Neuronal stem cell (in vitro differentiated cells): ENCODE data around the gene ZNF407.

Experiments
- DNase-seq: peaks from one replicate; pipeline ENCODE4 v3.0.0-alpha.2; 2013; ENCODE audit warnings: low spot score
- H2AFZ ChIP-seq: one replicate; pipeline ENCODE4 v1.6.1; 2013; ENCODE audit warnings: mild to moderate bottlenecking, low read length, inconsistent platforms
- H2AK5ac ChIP-seq: 2 replicates; pipeline ENCODE4 v1.6.1; 2013; ENCODE audit warnings: low read depth, mild to moderate bottlenecking, inconsistent platforms, low read length, moderate library complexity, mixed read lengths
- H2BK120ac ChIP-seq: 2 replicates; pipeline ENCODE4 v1.6.1; 2013; ENCODE audit warnings: low read depth, mild to moderate bottlenecking, inconsistent platforms, low read length, moderate library complexity, mixed read lengths
- H2BK12ac ChIP-seq: one replicate; pipeline ENCODE4 v1.6.1; 2013; ENCODE audit warnings: low read length, inconsistent platforms
- H2BK15ac ChIP-seq: 2 replicates; pipeline ENCODE4 v1.6.1; 2013; ENCODE audit warnings: mild to moderate bottlenecking, low read length, inconsistent platforms, mixed read lengths
- H2BK5ac ChIP-seq: one replicate; pipeline ENCODE4 v1.6.1; 2013; ENCODE audit warnings: inconsistent platforms, mild to moderate bottlenecking, low read length, moderate library complexity
- H3K14ac ChIP-seq: one replicate; pipeline ENCODE4 v1.6.1; 2013; ENCODE audit warnings: low read length, inconsistent platforms
- H3K18ac ChIP-seq: 2 replicates; pipeline ENCODE4 v1.6.1; 2013; ENCODE audit warnings: low read length, inconsistent platforms
- H3K23ac ChIP-seq: 2 replicates; pipeline ENCODE4 v1.6.1; 2013; ENCODE audit warnings: low read depth, mild to moderate bottlenecking, mixed read lengths, low read length, inconsistent platforms; ENCODE audit not compliant: poor library complexity
- H3K27ac ChIP-seq: replicated peaks from 3 replicates; pipeline ENCODE4 v1.5.1; 2013; ENCODE audit warnings: low read length, inconsistent platforms
- H3K27me3 ChIP-seq, 3 experiments: 2 replicates each; pipeline ENCODE4 v1.6.1; 2013; ENCODE audit warnings: low read length in 3 of 3, mild to moderate bottlenecking in 2 of 3, inconsistent platforms in 1 of 3, low read depth in 1 of 3, mixed read lengths in 1 of 3, moderate library complexity in 1 of 3; ENCODE audit not compliant: control insufficient read depth in 3 of 3, insufficient read depth in 3 of 3
- H3K36me3 ChIP-seq, 2 donors: replicated peaks in 1 of 2; 2 replicates each; pipeline ENCODE4 v1.6.1; 2013; ENCODE audit warnings: low read length in 2 of 2; ENCODE audit not compliant: control insufficient read depth in 2 of 2, insufficient read depth in 2 of 2
- H3K4ac ChIP-seq: 2 replicates; pipeline ENCODE4 v1.6.1; 2013; ENCODE audit warnings: inconsistent platforms, mild to moderate bottlenecking, low read length, moderate library complexity
- H3K4me1 ChIP-seq, 2 donors: 1 replicate in 1 of 2; 2 replicates in 1 of 2; pipeline ENCODE4 v1.6.1; 2013; ENCODE audit warnings: low read length in 2 of 2, low read depth in 1 of 2; ENCODE audit not compliant: control insufficient read depth in 2 of 2, insufficient read depth in 1 of 2
- H3K4me2 ChIP-seq: one replicate; pipeline ENCODE4 v1.6.1; 2013; ENCODE audit warnings: mild to moderate bottlenecking, low read length, inconsistent platforms; ENCODE audit not compliant: insufficient read depth, poor library complexity, severe bottlenecking
- H3K4me3 ChIP-seq, 2 donors: 2 replicates each; pipeline ENCODE4 v1.5.1; 2013; ENCODE audit warnings: low read length in 2 of 2, mild to moderate bottlenecking in 2 of 2, inconsistent platforms in 1 of 2, moderate library complexity in 1 of 2
- H3K79me1 ChIP-seq: one replicate; pipeline ENCODE4 v1.6.1; 2013; ENCODE audit warnings: low read depth, mild to moderate bottlenecking, inconsistent platforms, low read length, moderate library complexity
- H3K9ac ChIP-seq: one replicate; pipeline ENCODE4 v1.6.1; 2013; ENCODE audit warnings: mild to moderate bottlenecking, low read depth, low read length, inconsistent platforms; ENCODE audit not compliant: poor library complexity
- H3K9me3 ChIP-seq, 2 donors: replicated peaks in 1 of 2; 2 replicates each; pipeline versions ENCODE3 to v1.6.1; 2013; ENCODE audit warnings: low read length in 2 of 2, mild to moderate bottlenecking in 2 of 2, inconsistent platforms in 1 of 2, low read depth in 1 of 2, mixed read lengths in 1 of 2, moderate library complexity in 1 of 2; ENCODE audit not compliant: control insufficient read depth in 2 of 2, insufficient read depth in 1 of 2
- H4K8ac ChIP-seq: one replicate; pipeline ENCODE4 v1.6.1; 2013; ENCODE audit warnings: low read depth, mild to moderate bottlenecking, inconsistent platforms, low read length, moderate library complexity
- H4K91ac ChIP-seq: one replicate; pipeline ENCODE4 v1.6.1; 2013; ENCODE audit warnings: low read length, low read depth, mild to moderate bottlenecking, inconsistent platforms; ENCODE audit not compliant: poor library complexity
- WGBS, 2 donors: extraction: QIAGEN DNeasy Blood & Tissue Kit; methylation state at CpG; one replicate each; pipeline ENCODE4 v1.1.7; 2013; ENCODE audit warnings: missing lambda C conversion rate in 2 of 2, mixed read lengths in 1 of 2; ENCODE audit not compliant: insufficient read length in 2 of 2, insufficient replicate concordance in 1 of 2; ENCODE audit errors: extremely low coverage in 2 of 2; 5-methylcytosine and 5-hydroxymethylcytosine counted together

Gene ZNF407

GRCh38 chr18:74994502-74995418 lies 397.1 kb downstream of the ZNF407 start:
- Histone ChIP-seq H4K8ac (no peak overlapping the region), H3K4me1 (peaks cover 5 to 26% of the 10 kb centered on the region in 2 donors), H3K4me2 (no peak overlapping the region), H2BK5ac (no peak overlapping the region), H3K9ac (no peak overlapping the region), H2AFZ (peak overlapping the region; percentile 62), H2BK120ac (no peak overlapping the region), H2AK5ac (no peak overlapping the region), H3K79me1 (no peaks in the 10 kb centered on the region), H3K4ac (no peak overlapping the region), H3K14ac (no peak overlapping the region), H2BK12ac (no peak overlapping the region), H2BK15ac (no peak overlapping the region), H4K91ac (no peak overlapping the region), H3K27ac (no peak overlapping the region), H3K36me3 (no peaks in the 10 kb centered on the region), H3K9me3 (no peaks in the 10 kb centered on the region), H3K4me3 (no peak overlapping the region), H3K27me3 (no peaks in the 10 kb centered on the region), H3K23ac (no peak overlapping the region), H3K18ac (no peak overlapping the region)
- WGBS, 2 donors = no CpG with 5 or more reads among the region's 19 CpGs
- DNase-seq = no peak

GRCh38 chr18:74995419-74995736 lies 397.7 kb downstream of the ZNF407 start:
- no peak overlapping the region for H3K14ac ChIP-seq
- H2AK5ac ChIP-seq = no peak overlapping the region
- DNase-seq = no peak
- no peak overlapping the region for H3K9ac ChIP-seq
- H4K8ac ChIP-seq = no peak overlapping the region
- H2BK15ac ChIP-seq = no peak overlapping the region
- WGBS, 2 donors = no CpG with 5 or more reads among the region's 2 CpGs
- H3K23ac ChIP-seq = no peak overlapping the region
- H2BK120ac ChIP-seq = no peak overlapping the region
- H3K4me3 ChIP-seq = no peak overlapping the region
- no peaks in the 10 kb centered on the region for H3K9me3 ChIP-seq
- H3K27ac ChIP-seq = no peak overlapping the region
- no peak overlapping the region for H2BK5ac ChIP-seq
- no peak overlapping the region for H2BK12ac ChIP-seq
- no peaks in the 10 kb centered on the region for H3K36me3 ChIP-seq
- peak overlapping the region; percentile 62 for H2AFZ ChIP-seq
- H3K27me3 ChIP-seq = no peaks in the 10 kb centered on the region
- H3K4me1 ChIP-seq = peaks cover 5 to 26% of the 10 kb centered on the region in 2 donors
- no peak overlapping the region for H3K4ac ChIP-seq
- no peak overlapping the region for H3K18ac ChIP-seq
- H3K79me1 ChIP-seq = no peaks in the 10 kb centered on the region
- H3K4me2 ChIP-seq = no peak overlapping the region
- H4K91ac ChIP-seq = no peak overlapping the region

GRCh38 chr18:74996055-74996454 lies 398.4 kb downstream of the ZNF407 start:
- no peaks in the 10 kb centered on the region for H3K27me3 ChIP-seq
- no peak overlapping the region for H4K91ac ChIP-seq
- H2AFZ ChIP-seq = no peak overlapping the region
- no peak overlapping the region for H3K27ac ChIP-seq
- no peak overlapping the region for H3K4me3 ChIP-seq
- H2AK5ac ChIP-seq = no peak overlapping the region
- H3K18ac ChIP-seq = no peak overlapping the region
- no peak overlapping the region for H2BK15ac ChIP-seq
- no peak overlapping the region for H3K9ac ChIP-seq
- no peak overlapping the region for H3K4me2 ChIP-seq
- no peak for DNase-seq
- no peaks in the 10 kb centered on the region for H3K79me1 ChIP-seq
- H2BK12ac ChIP-seq = no peak overlapping the region
- H4K8ac ChIP-seq = no peak overlapping the region
- no peaks in the 10 kb centered on the region for H3K9me3 ChIP-seq
- H3K4me1 ChIP-seq = peaks cover 2 to 20% of the 10 kb centered on the region in 2 donors
- no peak overlapping the region for H2BK120ac ChIP-seq
- H3K36me3 ChIP-seq = no peaks in the 10 kb centered on the region
- H2BK5ac ChIP-seq = no peak overlapping the region
- H3K4ac ChIP-seq = no peak overlapping the region
- no peak overlapping the region for H3K14ac ChIP-seq
- no peak overlapping the region for H3K23ac ChIP-seq
- WGBS, 2 donors = no CpG with 5 or more reads among the region's 6 CpGs

- no peak overlapping the region for H3K27ac ChIP-seq
- no peak overlapping the region for H3K4ac ChIP-seq
- peaks cover 2 to 13% of the 10 kb centered on the region in 2 donors for H3K4me1 ChIP-seq
- no peak for DNase-seq
- H3K23ac ChIP-seq = no peak overlapping the region
- no CpG with 5 or more reads among the region's 6 CpGs for WGBS, 2 donors
- no peak overlapping the region for H3K18ac ChIP-seq
- H2BK12ac ChIP-seq = no peak overlapping the region
- H3K79me1 ChIP-seq = no peaks in the 10 kb centered on the region
- H3K9me3 ChIP-seq = no peaks in the 10 kb centered on the region
- H2AK5ac ChIP-seq = no peak overlapping the region
- H3K4me2 ChIP-seq = no peak overlapping the region
- no peak overlapping the region for H2AFZ ChIP-seq
- no peak overlapping the region for H4K8ac ChIP-seq
- H2BK15ac ChIP-seq = no peak overlapping the region
- no peak overlapping the region for H3K9ac ChIP-seq
- H3K14ac ChIP-seq = no peak overlapping the region
- no peak overlapping the region for H4K91ac ChIP-seq
- no peak overlapping the region for H2BK5ac ChIP-seq
- no peak overlapping the region for H2BK120ac ChIP-seq
- no peaks in the 10 kb centered on the region for H3K27me3 ChIP-seq
- no peak overlapping the region for H3K4me3 ChIP-seq
- no peaks in the 10 kb centered on the region for H3K36me3 ChIP-seq
Measured at GRCh38 chr18:74996996-74997395, 399.3 kb downstream of the ZNF407 start.
